Fibroblast of mammary gland (primary cell): ENCODE results near the gene USP9Y.

Source experiments
- DNase-seq: peaks from one replicate; pipeline ENCODE4 v3.0.0-alpha.2; 2010; ENCODE audit warnings: low read depth
- H3K4me3 ChIP-seq: 2 replicates; pipeline ENCODE4 v1.5.1; 2011; ENCODE audit warnings: low read depth, mild to moderate bottlenecking, low read length, moderate library complexity; ENCODE audit not compliant: control insufficient read depth
- CTCF ChIP-seq: conservative IDR thresholded peaks from 2 replicates; pipeline ENCODE4 v1.5.1; 2011; ENCODE audit warnings: low read depth, low read length, inconsistent platforms; ENCODE audit not compliant: control insufficient read depth, insufficient read depth

The USP9Y gene

GRCh38 chrY:12733625-12734024, 32.6 kb downstream of the USP9Y start:
- DNase-seq: no peak
- no peak for TF ChIP-seq CTCF
- no peak overlapping the region for H3K4me3 ChIP-seq

- no peak for TF ChIP-seq CTCF
- H3K4me3 ChIP-seq: no peak overlapping the region
- no peak for DNase-seq
Observed at GRCh38 chrY:12734051-12734450, 33.0 kb downstream of the USP9Y start.

- H3K4me3 ChIP-seq: no peak overlapping the region
- no peak for TF ChIP-seq CTCF
- no peak for DNase-seq
Observed at GRCh38 chrY:12741414-12741813, 40.4 kb downstream of the USP9Y start.

GRCh38 chrY:12742725-12743124, 41.7 kb downstream of the USP9Y start:
- no peak for TF ChIP-seq CTCF
- no peak for DNase-seq
- no peak overlapping the region for H3K4me3 ChIP-seq

GRCh38 chrY:12744091-12744490, 43.1 kb downstream of the USP9Y start:
- no peak for DNase-seq
- no peak overlapping the region for H3K4me3 ChIP-seq
- TF ChIP-seq CTCF: no peak

GRCh38 chrY:12749293-12749692, 48.3 kb downstream of the USP9Y start:
- no peak for TF ChIP-seq CTCF
- no peak overlapping the region for H3K4me3 ChIP-seq
- DNase-seq: no peak

GRCh38 chrY:12752856-12753255, 51.8 kb downstream of the USP9Y start:
- H3K4me3 ChIP-seq: no peak overlapping the region
- DNase-seq: no peak
- TF ChIP-seq CTCF: no peak
